ENCODE measurements around the gene PLEKHG1.
A peak's percentile ranks its signal among the peaks of the same experiment; 100 is the strongest.

PLEKHG1 gene

GRCh38 chr6:150590446-150590845, 9.2 kb upstream of the PLEKHG1 start:
- DNase-seq, result no peak

DNA sequence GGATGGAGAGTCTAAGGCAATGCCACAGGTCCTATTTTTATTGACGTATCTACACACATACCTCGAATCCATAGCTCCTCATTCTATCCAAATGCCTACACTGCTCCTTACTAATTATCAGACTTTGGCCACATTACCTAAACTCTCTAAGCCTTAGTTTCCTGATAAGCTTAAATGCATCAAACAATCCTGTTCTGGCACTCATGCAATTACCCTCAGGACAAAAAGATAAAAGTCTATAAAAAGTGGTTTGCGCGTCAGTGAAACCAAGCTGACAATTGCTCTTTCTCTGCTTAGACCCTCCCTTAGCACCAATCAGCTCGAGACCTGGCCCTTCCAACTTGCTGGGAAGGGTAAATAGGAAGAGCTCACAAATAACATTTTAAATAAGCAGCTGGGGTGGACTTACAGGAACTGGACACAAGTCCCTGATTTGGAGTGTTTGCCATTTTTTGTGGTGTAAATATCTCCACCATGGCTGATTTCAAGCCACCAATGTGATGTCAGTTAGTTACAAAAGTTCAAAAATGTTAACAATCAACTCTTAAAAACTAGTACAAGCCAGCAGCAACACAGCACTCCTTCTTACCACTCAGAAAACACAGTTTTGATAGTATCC, 7.2 kb upstream of the PLEKHG1 start:
- no peak for DNase-seq

GRCh38 chr6:150593119-150593518, 6.6 kb upstream of the PLEKHG1 start:
- no peak for DNase-seq

DNA sequence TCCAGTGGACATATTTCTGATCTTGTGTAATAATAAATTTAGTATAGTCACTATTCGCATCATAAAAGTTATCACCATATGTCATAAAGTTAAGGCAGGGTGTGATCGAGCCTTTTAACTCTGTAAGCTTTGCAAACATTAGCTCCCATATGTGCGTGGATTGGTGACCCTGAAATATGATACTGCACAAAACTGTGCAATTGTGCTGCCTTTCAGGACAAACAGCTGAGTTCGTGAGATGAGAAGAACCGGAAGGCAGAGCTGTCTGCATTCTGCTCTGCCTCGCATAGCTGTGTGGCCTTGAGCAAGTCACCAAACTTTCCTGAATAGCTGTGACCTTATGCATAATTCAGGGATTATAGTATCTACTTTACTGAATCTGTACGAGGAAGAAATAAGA, 3.2 kb upstream of the PLEKHG1 start:
- no peak for DNase-seq

- no peak for DNase-seq
Observed at GRCh38 chr6:150598401-150598800, 1.3 kb upstream of the PLEKHG1 start.

- DNase-seq, result no peak
Observed at GRCh38 chr6:150598858-150599198, 857 bp upstream of the PLEKHG1 start.

GRCh38 chr6:150600010-150600300, 270 bp downstream of the PLEKHG1 start:
- DNase-seq, result no peak

GRCh38 chr6:150600301-150601017, 774 bp downstream of the PLEKHG1 start:
- DNase-seq, result peak; percentile 53

GRCh38 chr6:150601439-150601838, 1.8 kb downstream of the PLEKHG1 start:
- DNase-seq, result no peak

GRCh38 chr6:150603176-150603575, 3.5 kb downstream of the PLEKHG1 start:
- DNase-seq, result no peak

- no peak for DNase-seq
Observed at GRCh38 chr6:150604467-150604866, 4.8 kb downstream of the PLEKHG1 start.

GRCh38 chr6:150605333-150605732, 5.6 kb downstream of the PLEKHG1 start:
- DNase-seq, result no peak

DNA sequence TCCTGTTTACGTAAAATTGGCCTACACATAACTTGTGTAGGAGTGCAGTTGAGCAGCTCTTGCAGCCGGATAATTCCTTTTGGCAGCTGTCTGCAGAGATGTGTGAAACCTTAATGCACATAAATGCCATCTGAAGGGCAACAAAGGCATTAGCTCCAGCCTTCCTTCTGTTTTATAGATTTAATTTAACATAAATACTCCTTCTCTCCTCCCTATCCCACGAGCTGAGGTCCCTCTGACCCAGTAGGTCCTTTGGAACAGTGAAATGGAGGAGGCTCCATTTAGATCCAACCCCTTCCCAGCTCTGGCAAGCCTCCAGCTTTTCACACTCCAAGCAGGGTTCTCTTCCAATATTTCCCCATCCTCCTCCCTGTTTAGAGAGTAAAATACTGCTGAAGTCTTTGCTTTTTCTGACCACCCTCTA, 6.5 kb downstream of the PLEKHG1 start:
- no peak for DNase-seq

DNA sequence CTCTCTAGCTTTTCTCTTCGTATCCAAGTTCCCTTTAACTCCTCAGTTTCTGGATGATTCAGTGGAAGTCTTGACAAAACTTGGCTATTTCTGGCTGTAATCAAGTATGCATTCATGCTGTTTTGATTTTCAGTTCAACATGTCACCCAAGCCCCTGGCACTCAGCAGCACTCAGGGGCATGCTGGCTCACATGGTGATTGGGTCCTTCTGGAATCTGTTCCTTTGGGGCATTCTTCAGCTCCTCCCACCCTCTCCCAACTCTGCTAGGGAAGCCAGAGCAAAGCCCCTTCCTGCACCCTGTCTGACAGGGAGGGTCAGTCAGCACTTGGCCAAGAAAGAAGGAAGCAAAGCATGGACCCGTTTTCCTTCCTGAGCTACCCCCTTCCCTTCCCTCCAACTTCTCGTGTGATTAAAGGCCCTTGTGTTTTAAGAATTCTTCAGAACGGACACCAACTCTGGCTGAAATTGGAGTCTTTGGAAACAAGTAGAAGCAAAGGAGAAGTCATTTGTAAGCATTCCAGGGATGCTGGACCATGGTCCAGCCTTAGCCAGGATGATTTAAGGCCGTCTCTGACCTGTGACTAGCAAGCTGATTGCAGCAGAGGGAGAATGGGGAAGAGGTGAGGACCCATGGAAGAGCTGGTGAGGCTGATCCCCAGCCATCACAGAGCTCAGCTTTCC, 7.1 kb downstream of the PLEKHG1 start:
- DNase-seq, result no peak

DNA sequence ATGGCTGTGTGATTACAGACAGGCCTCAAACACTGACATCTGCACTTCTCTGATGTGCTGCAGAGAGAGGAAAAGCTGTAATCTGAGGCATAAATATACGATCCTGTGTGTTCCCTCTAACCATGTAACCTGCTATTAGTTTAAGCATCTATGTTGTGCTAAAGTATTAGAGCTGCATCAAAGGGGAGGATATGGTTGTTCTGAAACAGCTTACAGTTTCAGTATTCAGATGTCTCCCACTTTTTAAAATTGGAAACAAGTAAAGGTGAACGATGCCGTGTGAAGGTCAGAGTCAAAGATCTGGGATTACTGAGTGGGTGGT, 7.6 kb downstream of the PLEKHG1 start:
- DNase-seq, result no peak

- DNase-seq, result no peak
Observed at GRCh38 chr6:150610584-150610983, 10.9 kb downstream of the PLEKHG1 start.

DNA sequence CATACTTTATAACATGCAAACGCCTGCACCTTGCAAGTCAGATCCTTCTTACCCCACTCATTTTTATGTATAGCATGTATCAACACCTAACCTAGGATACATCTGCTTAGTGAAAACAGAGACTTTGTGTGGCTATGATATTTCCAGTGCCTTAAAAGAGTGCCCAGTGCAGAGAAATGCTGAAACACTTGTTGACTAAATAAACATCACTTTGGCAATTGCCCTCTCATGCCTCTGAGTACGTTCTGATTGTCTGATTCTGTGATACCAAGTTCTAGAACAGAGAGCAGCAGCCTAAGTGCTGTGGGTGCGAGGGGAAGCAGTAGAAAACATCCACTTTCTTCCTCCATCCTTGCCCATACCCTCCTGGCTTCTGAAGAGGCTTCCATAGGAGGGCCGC, 13.6 kb downstream of the PLEKHG1 start:
- no peak for DNase-seq

GRCh38 chr6:150615967-150616366, 16.3 kb downstream of the PLEKHG1 start:
- DNase-seq, result no peak

- DNase-seq, result no peak
Observed at GRCh38 chr6:150616586-150616985, 16.9 kb downstream of the PLEKHG1 start.

DNA sequence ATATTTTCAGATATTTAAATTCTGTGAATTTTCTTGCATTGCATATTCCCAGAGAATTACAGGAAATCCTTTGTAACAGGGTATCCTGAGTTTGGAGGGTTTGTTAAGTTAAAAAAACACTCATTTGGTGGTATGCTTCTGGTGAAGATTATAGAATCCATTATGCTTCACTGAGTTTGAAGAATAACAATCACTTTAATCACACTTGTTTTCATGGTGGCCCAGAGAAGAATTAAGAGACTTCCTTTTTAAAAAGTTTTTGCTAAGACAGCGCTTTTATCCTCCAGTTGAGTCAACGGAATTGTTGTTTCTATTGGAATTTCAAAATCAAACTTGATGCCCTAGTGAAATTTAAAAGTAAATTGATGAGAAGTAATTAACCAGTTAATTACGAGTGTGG, 17.4 kb downstream of the PLEKHG1 start:
- DNase-seq, result no peak

DNA sequence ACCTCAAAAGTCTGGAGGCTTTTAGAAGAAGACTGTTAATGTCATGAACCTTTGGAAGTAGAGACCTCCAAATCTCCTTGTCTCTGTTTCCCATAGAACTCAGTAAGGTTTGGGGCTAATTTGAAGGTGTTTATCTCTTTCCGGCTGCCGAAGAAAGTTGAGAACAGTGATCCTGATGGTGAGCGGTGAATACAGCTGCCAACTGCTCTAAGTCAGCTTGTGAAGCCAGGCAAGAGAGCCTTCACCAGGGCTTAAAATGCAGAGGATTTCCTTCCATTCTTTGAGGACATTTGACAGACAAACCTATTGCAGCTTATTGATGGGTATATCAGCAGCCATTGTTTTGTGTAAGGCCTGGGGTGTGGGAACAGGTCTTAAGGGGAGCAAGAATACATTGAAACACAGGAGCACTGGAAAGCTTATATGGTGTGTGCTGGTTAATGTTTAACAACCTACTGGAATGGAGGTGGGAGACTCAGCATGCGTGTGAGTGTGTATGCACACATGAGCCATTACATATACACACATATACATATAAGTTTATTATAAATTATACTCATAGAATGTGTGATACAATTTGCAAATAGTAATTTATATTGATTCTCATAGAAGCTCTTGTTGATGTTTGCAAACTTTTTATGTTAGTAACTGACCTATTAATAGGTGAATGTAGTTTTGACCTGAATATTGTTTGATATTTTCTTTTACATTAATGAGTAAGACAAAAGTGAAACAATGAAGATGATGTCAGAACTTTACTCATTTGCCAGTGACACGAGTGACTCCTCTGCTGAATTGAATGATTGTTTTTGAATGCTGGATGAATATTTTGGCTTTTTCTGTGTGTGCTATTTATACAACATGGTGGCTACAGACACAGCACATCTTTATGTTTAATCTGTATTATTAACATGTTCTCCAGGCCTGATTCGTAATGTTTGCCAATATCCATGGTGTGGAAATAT, 18.1 kb downstream of the PLEKHG1 start:
- DNase-seq, result no peak

DNA sequence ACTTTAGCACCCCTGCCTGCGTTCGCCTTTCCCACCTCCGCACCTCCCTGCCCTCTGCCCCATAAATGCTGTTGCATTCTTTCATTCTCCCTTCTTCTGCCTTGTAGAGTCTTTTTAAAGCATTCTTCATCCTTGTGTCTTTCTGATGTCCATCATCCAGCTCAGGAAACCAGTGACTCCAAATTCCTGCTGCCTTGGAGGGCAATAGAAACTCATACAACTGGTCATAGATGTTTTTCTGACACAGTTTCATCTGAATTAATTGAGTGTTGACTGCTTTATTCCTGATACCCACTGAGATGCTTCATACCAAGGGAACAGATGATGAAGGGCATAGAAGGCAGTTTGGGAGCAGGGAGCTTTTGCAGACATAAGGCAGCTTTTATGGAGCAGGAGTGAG, 19.6 kb downstream of the PLEKHG1 start:
- no peak for DNase-seq

DNA sequence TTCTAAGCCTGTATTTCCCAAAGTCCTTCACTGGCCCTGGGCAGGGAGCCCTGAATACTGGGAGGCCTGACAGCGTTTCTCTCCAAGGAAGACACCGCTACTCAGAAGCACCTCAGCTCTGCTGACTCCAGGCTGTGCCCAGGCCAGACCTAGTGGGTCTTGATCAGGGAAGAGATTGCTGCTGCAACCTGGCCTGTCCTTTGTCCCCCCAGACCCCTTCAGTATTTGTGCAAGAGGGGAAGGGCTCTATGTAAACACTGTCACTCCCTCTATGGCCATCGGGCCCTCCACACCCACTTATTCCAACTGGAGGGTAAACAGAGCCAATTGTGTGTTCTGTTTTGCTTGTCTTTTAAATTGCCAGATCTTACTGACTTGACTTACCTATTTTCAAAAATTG, 20.6 kb downstream of the PLEKHG1 start:
- no peak for DNase-seq

GRCh38 chr6:150620763-150621162, 21.1 kb downstream of the PLEKHG1 start:
- no peak for DNase-seq
